SK-N-SH (cell line): Measurements from ENCODE around the gene ABCC11. TPM values are rescaled to one million over a fixed set of nuclear protein-coding genes. Genes with fewer than 3 reads are reported as not detected.

ENCODE experiments used
- CTCF ChIA-PET: fragments of 300-600, 350-600 bp; formaldehyde crosslinking; extraction: SDS; loops from one replicate; lab custom pipeline; 2021; lab: Yijun Ruan, JAX
- POLR2A ChIA-PET: fragments of 350-600 bp; sonication (Branson Sonifier 250); formaldehyde crosslinking; extraction: SDS; loops from one replicate; lab custom pipeline; 2020; ENCODE audit warnings: antibody characterized with exemption, inconsistent platforms; lab: Yijun Ruan, JAX
- DNase-seq: peaks from one replicate; pipeline ENCODE4 v3.0.0; 2012
- H2AFZ ChIP-seq: fragments of 200-600 bp; sonication (generic); 2 replicates; pipeline ENCODE4 v1.8.1; 2016; ENCODE audit warnings: antibody characterized with exemption, mild to moderate bottlenecking, low read depth
- H3F3A ChIP-seq: fragments of 200-600 bp; sonication (generic); replicated peaks from 2 replicates; pipeline ENCODE3; 2016; ENCODE audit warnings: antibody characterized with exemption, mild to moderate bottlenecking; ENCODE audit not compliant: insufficient read depth
- H3K27ac ChIP-seq, 2 experiments: fragments of 200-500 bp in 1 of 2; fragments of 200-600 bp in 1 of 2; sonication (Bioruptor generic) in 1 of 2; sonication (generic), shearing (Covaris generic) in 1 of 2; 2 replicates each; pipeline versions ENCODE4 v1.5.1 to v1.6.1; 2014 to 2016; ENCODE audit warnings: low read depth in 2 of 2, inconsistent platforms in 1 of 2, low read length in 1 of 2, mild to moderate bottlenecking in 1 of 2, mixed read lengths in 1 of 2
- H3K27me3 ChIP-seq: fragments of 200-600 bp; sonication (generic), shearing (Covaris generic); 2 replicates; pipeline ENCODE4 v1.6.1; 2016; ENCODE audit warnings: mixed run types; ENCODE audit not compliant: insufficient read depth
- H3K36me3 ChIP-seq, 2 experiments: fragments of 200-500 bp in 1 of 2; fragments of 200-600 bp in 1 of 2; sonication (Bioruptor generic) in 1 of 2; sonication (generic) in 1 of 2; replicated peaks in 1 of 2; 2 replicates each; pipeline versions ENCODE3 to v1.5.1; 2014 to 2016; ENCODE audit warnings: low read length in 1 of 2, mild to moderate bottlenecking in 1 of 2; ENCODE audit not compliant: insufficient read depth in 2 of 2, control insufficient read depth in 1 of 2
- H3K4me1 ChIP-seq, 2 experiments: fragments of 200-500 bp in 1 of 2; fragments of 200-600 bp in 1 of 2; sonication (Bioruptor generic) in 1 of 2; sonication (generic), shearing (Covaris generic) in 1 of 2; 2 replicates each; pipeline versions ENCODE4 v1.5.1 to v1.6.1; 2014 to 2016; ENCODE audit warnings: low read depth in 1 of 2, low read length in 1 of 2, mixed run types in 1 of 2; ENCODE audit not compliant: insufficient read depth in 2 of 2, control insufficient read depth in 1 of 2
- H3K4me2 ChIP-seq: fragments of 200-600 bp; sonication (generic), shearing (Covaris generic); 2 replicates; pipeline ENCODE4 v1.6.1; 2017; ENCODE audit warnings: mixed run types
- H3K4me3 ChIP-seq, 2 experiments: fragments of 200-500 bp in 1 of 2; fragments of 200-600 bp in 1 of 2; sonication (Bioruptor generic) in 1 of 2; sonication (generic), shearing (Covaris generic) in 1 of 2; 2 replicates each; pipeline versions ENCODE4 v1.5.1 to v1.8.1; 2014 to 2016; ENCODE audit warnings: low read depth in 2 of 2, inconsistent platforms in 1 of 2, low read length in 1 of 2, mild to moderate bottlenecking in 1 of 2, mixed read lengths in 1 of 2, moderate library complexity in 1 of 2
- H3K79me2 ChIP-seq: fragments of 200-600 bp; sonication (generic); 2 replicates; pipeline ENCODE4 v1.8.1; 2017; ENCODE audit warnings: mild to moderate bottlenecking; ENCODE audit not compliant: insufficient read depth
- H3K9ac ChIP-seq: fragments of 200-600 bp; sonication (generic); 2 replicates; pipeline ENCODE4 v1.6.1; 2017; ENCODE audit warnings: mixed run types
- H3K9me2 ChIP-seq: fragments of 200-600 bp; sonication (generic); 2 replicates; pipeline ENCODE4 v1.6.1; 2017; ENCODE audit warnings: mixed run types
- H3K9me3 ChIP-seq: fragments of 200-600 bp; sonication (generic); 2 replicates; pipeline ENCODE4 v1.6.1; 2017; ENCODE audit warnings: mixed run types, mild to moderate bottlenecking, moderate library complexity
- H4K20me1 ChIP-seq: fragments of 200-600 bp; sonication (generic); 2 replicates; pipeline ENCODE4 v1.6.1; 2017; ENCODE audit warnings: mild to moderate bottlenecking, mixed run types; ENCODE audit not compliant: insufficient read depth
- CHD2 ChIP-seq: fragments of 150-350 bp; IDR thresholded peaks from 2 replicates; pipeline ENCODE4 v1.6.1; 2018; ENCODE audit warnings: low read length; ENCODE audit not compliant: partially characterized antibody
- CTCF ChIP-seq: fragments of 200-600 bp; sonication (generic); IDR thresholded peaks from 2 replicates; pipeline ENCODE4 v1.6.1; 2017; ENCODE audit warnings: antibody characterized with exemption, mild to moderate bottlenecking, moderate library complexity
- EP300 ChIP-seq, 2 experiments: IDR thresholded peaks; 2 replicates each; pipeline versions ENCODE4 v1.4.0 to v1.6.1; 2012; ENCODE audit warnings: borderline replicate concordance in 1 of 2, low read depth in 1 of 2, low read length in 1 of 2
- EZH2phosphoT487 ChIP-seq: fragments of 200-600 bp; sonication (generic); IDR thresholded peaks from 2 replicates; pipeline ENCODE4 v1.6.1; 2017; ENCODE audit warnings: low read depth, mixed run types, mild to moderate bottlenecking, antibody characterized with exemption, moderate library complexity, borderline replicate concordance
- FOSL2 ChIP-seq: IDR thresholded peaks from 2 replicates; pipeline ENCODE4 v1.4.0; 2012; ENCODE audit warnings: low read depth, mild to moderate bottlenecking, moderate library complexity, borderline replicate concordance
- FOXJ3 ChIP-seq: sonication (generic); formaldehyde crosslinking; IDR thresholded peaks from 2 replicates; pipeline ENCODE4 v1.5.1; 2020; ENCODE audit warnings: mild to moderate bottlenecking, missing genetic modification reagents
- GABPA ChIP-seq: IDR thresholded peaks from 2 replicates; pipeline ENCODE4 v1.4.0; 2012; ENCODE audit warnings: low read depth, mild to moderate bottlenecking
- GATA2 ChIP-seq: sonication (generic); formaldehyde crosslinking; IDR thresholded peaks from 2 replicates; pipeline ENCODE4 v1.5.0; 2020; ENCODE audit warnings: mild to moderate bottlenecking, missing genetic modification reagents
- IRF3 ChIP-seq: fragments of 150-350 bp; IDR thresholded peaks from 2 replicates; pipeline ENCODE4 v1.6.1; 2016; ENCODE audit warnings: mild to moderate bottlenecking, low read depth, low read length
- MAX ChIP-seq: IDR thresholded peaks from 2 replicates; pipeline ENCODE4 v1.4.0; 2012; ENCODE audit warnings: low read depth
- MEF2A ChIP-seq: IDR thresholded peaks from 2 replicates; pipeline ENCODE4 v1.4.0; 2012; ENCODE audit warnings: low read depth, borderline replicate concordance
- MXI1 ChIP-seq: IDR thresholded peaks from 2 replicates; pipeline ENCODE4 v1.6.1; 2012; ENCODE audit warnings: mild to moderate bottlenecking, low read depth, low read length, improper control_type of control experiment
- NFIC ChIP-seq: IDR thresholded peaks from 2 replicates; pipeline ENCODE4 v1.4.0; 2012; ENCODE audit warnings: borderline replicate concordance
- PBX3 ChIP-seq: IDR thresholded peaks from 2 replicates; pipeline ENCODE4; 2012
- POLR2AphosphoS5 ChIP-seq: IDR thresholded peaks from 2 replicates; pipeline ENCODE4 v1.6.1; 2012; ENCODE audit warnings: low read depth, low read length
- RAD21 ChIP-seq: IDR thresholded peaks from 2 replicates; pipeline ENCODE4 v1.6.1; 2012; ENCODE audit warnings: mild to moderate bottlenecking, low read length
- RCOR1 ChIP-seq: fragments of 150-350 bp; IDR thresholded peaks from 2 replicates; pipeline ENCODE4 v1.6.1; 2017; ENCODE audit warnings: antibody characterized with exemption, low read length
- RXRA ChIP-seq: IDR thresholded peaks from 2 replicates; pipeline ENCODE4 v1.4.0; 2012; ENCODE audit warnings: low read depth, mild to moderate bottlenecking, borderline replicate concordance
- SIN3A ChIP-seq: IDR thresholded peaks from 2 replicates; pipeline ENCODE4 v1.6.1; 2012; ENCODE audit warnings: low read depth, mild to moderate bottlenecking, low read length, moderate library complexity, borderline replicate concordance
- SMC3 ChIP-seq: IDR thresholded peaks from 2 replicates; pipeline ENCODE4 v1.6.1; 2012; ENCODE audit warnings: low read depth, low read length, improper control_type of control experiment
- TAF1 ChIP-seq: IDR thresholded peaks from 2 replicates; pipeline ENCODE4 v1.6.1; 2012; ENCODE audit warnings: low read depth, mild to moderate bottlenecking, low read length, moderate library complexity, borderline replicate concordance
- USF2 ChIP-seq: fragments of 150-350 bp; IDR thresholded peaks from 2 replicates; pipeline ENCODE4 v1.6.1; 2017; ENCODE audit warnings: antibody characterized with exemption, low read length, low read depth, borderline replicate concordance
- WGBS: methylation state at CpG from one replicate; pipeline ENCODE4 v1.1.6; 2017; ENCODE audit warnings: low lambda C conversion rate; 5-methylcytosine and 5-hydroxymethylcytosine counted together
- polyA plus RNA-seq, 3 experiments: library from polyadenylated mRNA; depleted of rRNA; stranded (reverse); fragments of >200 nt; gene quantifications; 2 replicates each; pipeline ENCODE4 v1.2.3, GENCODE V29; 2012

The ABCC11 gene
- polyA plus RNA-seq, 1 of the 3 experiments (the other 2 are of a cell fraction), result 0.07 TPM

GRCh38 chr16:48160575-48160974 lies 86.8 kb downstream of the ABCC11 start:
- CTCF ChIA-PET, result interaction anchor here (0.8 to 12.0 kb wide), 5 partner anchors 10 to 1307 kb away, joined by 3 to 152 read pairs (median 3); partner anchors contain the start of gene NETO2
- Histone ChIP-seq H2AFZ (no peak overlapping the region), H3K9me2 (no peaks in the 10 kb centered on the region), H3K4me3 (no peak overlapping the region), H4K20me1 (no peaks in the 10 kb centered on the region), H3K4me1 (peaks cover 4 to 14% of the 10 kb centered on the region in 2 experiments; a peak in 1 of 4 replicates), H3K79me2 (no peaks in the 10 kb centered on the region), H3K27ac (no peak overlapping the region), H3K4me2 (no peak overlapping the region), H3K36me3 (no peaks in the 10 kb centered on the region), H3K27me3 (no peaks in the 10 kb centered on the region), H3F3A (peaks cover 5% of the 10 kb centered on the region), H3K9ac (no peak overlapping the region), H3K9me3 (no peaks in the 10 kb centered on the region)
- no peak for TF ChIP-seq FOSL2
- TF ChIP-seq EZH2phosphoT487, result no peak
- TF ChIP-seq RCOR1, result no peak
- TF ChIP-seq MEF2A, result no peak
- TF ChIP-seq POLR2AphosphoS5, result no peak
- TF ChIP-seq IRF3, result no peak
- TF ChIP-seq PBX3, result no peak
- no peak for TF ChIP-seq EP300 (IDR thresholded peaks at IDR 0.05; ENCODE audit: borderline replicate concordance in 1 of 2, low read depth in 1 of 2, low read length in 1 of 2)
- TF ChIP-seq SMC3, result no peak
- no peak for TF ChIP-seq GABPA
- no peak for TF ChIP-seq TAF1
- TF ChIP-seq MAX, result no peak
- TF ChIP-seq NFIC, result no peak
- TF ChIP-seq CHD2, result no peak
- 95% methylated on average over 6 of the region's 6 CpGs for WGBS
- POLR2A ChIA-PET, result no interaction called here
- no peak for DNase-seq

- H3K9me2 ChIP-seq, result no peaks in the 10 kb centered on the region
- DNase-seq, result no peak
- CTCF ChIA-PET, result interaction anchor here (1.0 to 12.0 kb wide), 7 partner anchors 8 to 1210 kb away, joined by 3 to 152 read pairs (median 4); partner anchors contain the start of gene NETO2
- H2AFZ ChIP-seq, result peak overlapping the region; percentile 37; the same call in 1 of the 2 replicates
- H3K4me3 ChIP-seq, result no peak overlapping the region
- H4K20me1 ChIP-seq, result no peaks in the 10 kb centered on the region
- peak overlapping the region in 1 of 2 experiments; percentile 70; a peak in 2 of 4 replicates for H3K27ac ChIP-seq
- H3K4me2 ChIP-seq, result 0 out of 2 replicates have a peak overlapping the region, but pooled peaks have one; percentile 5
- H3K27me3 ChIP-seq, result no peaks in the 10 kb centered on the region
- H3K9me3 ChIP-seq, result no peaks in the 10 kb centered on the region
- peaks cover 5% of the 10 kb centered on the region for H3F3A ChIP-seq
- no peaks in the 10 kb centered on the region for H3K79me2 ChIP-seq
- H3K4me1 ChIP-seq, result peaks cover 0 to 14% of the 10 kb centered on the region in 2 experiments; a peak in 1 of 4 replicates
- 26% methylated on average over 4 of the region's 4 CpGs for WGBS
- POLR2A ChIA-PET, result no interaction called here
- no peaks in the 10 kb centered on the region for H3K36me3 ChIP-seq
- H3K9ac ChIP-seq, result no peak overlapping the region
- TF ChIP-seq MAX (0 out of 2 replicates have a peak, but pooled peaks have one; percentile 17), FOXJ3 (CRISPR knock-in tag) (no peak), RXRA (peak; percentile 98), GATA2 (no peak), RAD21 (no peak), MXI1 (no peak), CTCF (no peak), EZH2phosphoT487 (no peak), SIN3A (no peak), USF2 (no peak)
Measured at GRCh38 chr16:48158296-48158695, 89.0 kb downstream of the ABCC11 start.
